Measurements from ENCODE around the gene FABP1.

DNA sequence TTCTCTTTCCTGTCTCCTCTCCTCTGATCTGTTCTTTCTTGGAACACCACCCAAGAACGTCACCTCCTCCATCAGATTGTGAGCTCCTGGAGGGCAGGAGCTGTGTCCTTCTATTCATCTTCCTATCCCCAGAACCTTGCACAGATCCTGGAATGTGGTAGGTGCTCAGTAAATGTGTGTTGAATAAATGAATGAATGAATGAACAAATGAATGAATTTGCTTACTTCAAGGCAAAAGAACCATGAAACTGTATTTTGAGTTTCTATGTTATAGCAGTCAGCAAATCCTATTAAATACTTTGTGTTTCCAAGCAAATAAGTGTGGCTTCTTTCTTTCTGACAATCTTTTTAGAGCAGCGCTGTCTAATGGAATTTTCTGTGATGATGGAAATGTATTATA is 14.8 kb downstream of the FABP1 start:
- TF ChIP-seq JUND (IDR thresholded peaks at IDR 0.05): no peak
- TF ChIP-seq, protein P1, sequence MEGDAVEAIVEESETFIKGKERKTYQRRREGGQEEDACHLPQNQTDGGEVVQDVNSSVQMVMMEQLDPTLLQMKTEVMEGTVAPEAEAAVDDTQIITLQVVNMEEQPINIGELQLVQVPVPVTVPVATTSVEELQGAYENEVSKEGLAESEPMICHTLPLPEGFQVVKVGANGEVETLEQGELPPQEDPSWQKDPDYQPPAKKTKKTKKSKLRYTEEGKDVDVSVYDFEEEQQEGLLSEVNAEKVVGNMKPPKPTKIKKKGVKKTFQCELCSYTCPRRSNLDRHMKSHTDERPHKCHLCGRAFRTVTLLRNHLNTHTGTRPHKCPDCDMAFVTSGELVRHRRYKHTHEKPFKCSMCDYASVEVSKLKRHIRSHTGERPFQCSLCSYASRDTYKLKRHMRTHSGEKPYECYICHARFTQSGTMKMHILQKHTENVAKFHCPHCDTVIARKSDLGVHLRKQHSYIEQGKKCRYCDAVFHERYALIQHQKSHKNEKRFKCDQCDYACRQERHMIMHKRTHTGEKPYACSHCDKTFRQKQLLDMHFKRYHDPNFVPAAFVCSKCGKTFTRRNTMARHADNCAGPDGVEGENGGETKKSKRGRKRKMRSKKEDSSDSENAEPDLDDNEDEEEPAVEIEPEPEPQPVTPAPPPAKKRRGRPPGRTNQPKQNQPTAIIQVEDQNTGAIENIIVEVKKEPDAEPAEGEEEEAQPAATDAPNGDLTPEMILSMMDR (IDR thresholded peaks at IDR 0.05): no peak
- no peak for TF ChIP-seq SIN3A (IDR thresholded peaks at IDR 0.05; ENCODE audit: borderline replicate concordance, low read depth, low read length)
- no peak for TF ChIP-seq NRF1 (IDR thresholded peaks at IDR 0.05; ENCODE audit: low read depth, low read length)
- TF ChIP-seq EZH2phosphoT487 (IDR thresholded peaks at IDR 0.05; ENCODE audit: borderline replicate concordance, low read depth): no peak
- no peak for TF ChIP-seq POLR2AphosphoS5 (IDR thresholded peaks at IDR 0.05; ENCODE audit: low read depth, low read length)
- TF ChIP-seq, protein P2, sequence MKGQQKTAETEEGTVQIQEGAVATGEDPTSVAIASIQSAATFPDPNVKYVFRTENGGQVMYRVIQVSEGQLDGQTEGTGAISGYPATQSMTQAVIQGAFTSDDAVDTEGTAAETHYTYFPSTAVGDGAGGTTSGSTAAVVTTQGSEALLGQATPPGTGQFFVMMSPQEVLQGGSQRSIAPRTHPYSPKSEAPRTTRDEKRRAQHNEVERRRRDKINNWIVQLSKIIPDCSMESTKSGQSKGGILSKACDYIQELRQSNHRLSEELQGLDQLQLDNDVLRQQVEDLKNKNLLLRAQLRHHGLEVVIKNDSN (IDR thresholded peaks at IDR 0.05; ENCODE audit: borderline replicate concordance, low read depth): no peak
- TF ChIP-seq TCF12 (IDR thresholded peaks at IDR 0.05): no peak
- TF ChIP-seq EP300 (IDR thresholded peaks at IDR 0.05; ENCODE audit: borderline replicate concordance in 1 of 2, low read depth in 1 of 2, low read length in 1 of 2): no peak
- no peak for TF ChIP-seq GATA2 (CRISPR knock-in tag; IDR thresholded peaks at IDR 0.05)
- no peak for TF ChIP-seq YY1 (IDR thresholded peaks at IDR 0.05; ENCODE audit: low read depth)
- TF ChIP-seq MXI1 (IDR thresholded peaks at IDR 0.05; ENCODE audit: low read depth, low read length): no peak
- TF ChIP-seq, protein P3, sequence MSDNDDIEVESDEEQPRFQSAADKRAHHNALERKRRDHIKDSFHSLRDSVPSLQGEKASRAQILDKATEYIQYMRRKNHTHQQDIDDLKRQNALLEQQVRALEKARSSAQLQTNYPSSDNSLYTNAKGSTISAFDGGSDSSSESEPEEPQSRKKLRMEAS (IDR thresholded peaks at IDR 0.05; ENCODE audit: low read depth): no peak
- TF ChIP-seq NFIC (IDR thresholded peaks at IDR 0.05; ENCODE audit: borderline replicate concordance): no peak

Data from SK-N-SH (cell line).